Right lung (tissue), 5 donors: ENCODE data around the gene KCNN1. TPM values are rescaled to one million over a fixed set of nuclear protein-coding genes. Genes with fewer than 3 reads are reported as not detected.
A peak's percentile ranks its signal among the peaks of the same experiment; 100 is the strongest.

ENCODE experiments used
- DNase-seq, 2 donors: peaks; one replicate each; pipeline ENCODE4 v3.0.0-alpha.2; 2013
- polyA plus RNA-seq, 5 donors: library from polyadenylated mRNA; unstranded; fragments of 120-200 nt; gene quantifications; one replicate each; pipeline versions ENCODE4 v1.2.1 to v1.2.3, GENCODE V29; 2013; ENCODE audit warnings: inconsistent platforms in 1 of 5, low replicate concordance in 1 of 5; ENCODE audit not compliant: insufficient read length in 5 of 5, insufficient read depth in 1 of 5

Gene KCNN1
- polyA plus RNA-seq, 5 donors = 1.5 to 2.7 (median 1.8) TPM

DNA sequence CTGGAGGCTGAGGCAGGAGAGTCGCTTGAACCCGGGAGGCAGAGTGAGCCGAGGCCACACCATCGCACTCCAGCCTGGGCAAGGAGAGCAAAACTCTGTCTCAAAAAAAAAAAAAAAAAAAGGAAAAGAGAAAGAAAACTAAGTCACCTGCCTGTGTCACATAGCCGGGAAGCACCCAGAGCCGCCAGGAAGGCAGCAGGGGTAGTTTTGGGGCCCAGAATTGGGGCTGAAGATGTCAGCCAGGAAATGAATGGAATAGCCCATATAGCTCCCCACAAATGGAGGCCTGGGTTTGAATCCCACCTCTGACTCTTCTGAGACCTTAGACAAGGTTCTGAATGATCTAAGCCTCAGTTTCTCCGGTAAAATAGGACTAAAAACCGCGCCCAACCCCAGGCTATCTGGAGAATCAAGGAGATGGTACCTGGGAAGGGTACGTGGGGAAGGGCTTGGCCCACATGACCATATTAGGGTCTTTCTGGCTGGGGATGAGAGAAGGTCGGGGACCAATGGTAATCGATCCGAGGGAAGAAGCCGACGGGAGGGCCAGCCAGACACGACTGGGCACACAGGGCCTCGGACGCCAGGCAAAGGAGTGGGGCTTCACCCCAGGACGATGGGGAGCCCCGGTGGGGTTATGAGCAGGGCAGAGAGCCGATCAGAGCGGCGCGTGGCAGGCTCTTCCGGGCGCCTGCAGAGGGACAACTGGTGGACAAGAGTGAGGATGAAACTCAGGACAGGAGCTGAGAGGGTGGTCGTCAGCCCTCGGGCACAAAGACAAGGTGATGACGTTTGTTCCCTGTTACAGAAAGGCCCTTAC lies 19.7 kb upstream of the KCNN1 start:
- DNase-seq = no peak

DNA sequence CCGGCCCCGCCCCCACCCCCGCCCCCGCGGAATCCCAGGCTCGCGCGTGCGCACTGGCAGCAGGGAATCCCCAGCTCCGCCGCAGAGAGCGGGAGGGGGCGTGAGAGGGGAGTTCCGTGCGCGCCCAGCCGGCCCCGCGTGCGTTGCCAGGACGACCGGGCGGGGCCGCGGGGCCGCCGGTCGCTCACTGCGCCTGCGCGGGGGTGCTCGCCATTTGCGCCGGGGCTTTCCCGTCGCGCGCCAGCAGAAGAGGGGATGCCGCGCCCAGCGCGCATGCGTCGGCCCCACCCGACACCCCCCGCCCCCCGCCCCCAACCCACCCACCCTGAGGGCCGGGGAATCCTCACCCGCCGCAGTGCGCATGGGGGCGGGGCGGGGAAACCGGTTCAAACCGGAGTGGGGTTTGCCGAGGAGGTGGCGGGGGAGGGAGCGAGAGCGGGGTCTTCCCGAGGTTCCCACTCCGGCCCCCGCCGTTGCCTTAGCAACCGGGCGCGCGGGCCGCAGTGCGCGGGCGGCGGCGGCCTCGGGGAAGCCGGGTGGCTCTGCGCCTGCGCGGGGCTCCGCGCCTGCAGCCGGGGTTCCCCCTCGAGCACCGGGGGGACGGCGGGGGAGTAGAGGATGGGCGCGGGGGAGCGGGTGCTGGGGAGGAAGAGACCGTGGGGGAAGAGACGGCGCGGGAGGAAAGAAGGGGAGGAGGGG lies 18.9 kb upstream of the KCNN1 start:
- DNase-seq = peak; percentile 95 to 96

DNA sequence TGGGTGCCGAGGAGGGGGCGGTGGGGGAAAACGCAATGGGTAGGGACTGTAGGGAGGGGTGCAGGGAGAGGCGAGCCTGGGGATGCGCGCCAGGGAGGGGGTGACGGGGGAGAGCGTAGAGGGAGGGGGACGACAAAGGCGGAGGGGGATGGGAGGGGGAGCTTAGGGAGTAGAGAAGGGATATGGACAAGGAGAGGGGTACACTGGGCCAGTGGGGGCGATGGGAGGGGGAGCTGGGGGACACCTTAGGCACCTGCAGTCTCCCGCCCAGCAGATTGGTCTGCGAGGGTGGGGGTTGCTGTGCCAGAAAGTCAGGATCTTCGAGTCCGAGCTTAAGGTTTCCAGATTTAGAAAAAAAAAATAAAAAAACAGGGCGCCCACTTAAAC lies 18.4 kb upstream of the KCNN1 start:
- no peak for DNase-seq

DNA sequence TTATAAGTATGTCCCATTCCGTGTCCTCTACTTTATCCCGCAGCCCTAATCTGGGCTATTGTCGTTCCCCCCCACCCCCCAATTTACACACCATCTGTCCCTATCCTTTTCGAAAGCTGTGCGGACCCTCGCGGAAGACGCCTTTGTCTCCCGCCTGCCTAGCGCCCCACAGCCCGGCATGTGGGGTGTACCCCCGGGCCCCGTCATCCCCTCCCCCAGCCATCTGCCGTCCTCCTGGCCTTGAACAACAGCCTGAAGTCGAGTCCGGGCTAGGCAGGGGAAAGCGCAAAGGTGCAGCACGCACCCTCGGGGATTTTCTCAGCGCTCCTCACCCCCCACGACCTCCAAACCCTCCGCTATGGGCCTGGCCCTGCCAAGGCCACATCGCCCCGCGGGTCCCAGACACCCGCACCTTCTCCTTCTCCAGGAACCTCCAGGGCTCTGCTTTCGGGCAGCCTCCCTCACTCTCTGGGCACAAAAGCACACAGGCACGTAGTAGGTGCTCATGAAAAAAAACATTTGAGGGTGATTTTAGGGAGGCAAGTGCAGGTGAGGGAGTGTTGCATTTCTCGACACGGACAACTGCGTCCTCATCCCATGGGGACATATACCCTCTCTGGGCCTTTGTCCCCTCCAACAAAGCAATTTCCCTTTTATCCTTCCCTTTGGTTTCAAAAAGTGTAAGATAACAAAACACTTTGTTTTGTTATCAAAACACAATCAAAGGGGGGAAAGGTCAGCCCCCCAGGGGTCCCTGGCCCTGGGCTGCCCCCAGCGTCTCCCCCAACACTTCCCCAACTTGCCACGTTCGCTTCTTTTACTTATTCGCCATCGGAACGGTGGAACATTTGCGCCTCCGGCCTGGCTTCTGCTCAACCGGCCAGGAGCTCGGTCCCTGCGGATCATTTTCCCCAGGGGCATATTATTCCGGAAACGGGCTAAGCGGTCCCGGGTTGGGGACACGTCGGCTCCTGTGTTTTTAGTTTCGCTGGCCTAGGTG lies 17.7 kb upstream of the KCNN1 start:
- no peak for DNase-seq

DNA sequence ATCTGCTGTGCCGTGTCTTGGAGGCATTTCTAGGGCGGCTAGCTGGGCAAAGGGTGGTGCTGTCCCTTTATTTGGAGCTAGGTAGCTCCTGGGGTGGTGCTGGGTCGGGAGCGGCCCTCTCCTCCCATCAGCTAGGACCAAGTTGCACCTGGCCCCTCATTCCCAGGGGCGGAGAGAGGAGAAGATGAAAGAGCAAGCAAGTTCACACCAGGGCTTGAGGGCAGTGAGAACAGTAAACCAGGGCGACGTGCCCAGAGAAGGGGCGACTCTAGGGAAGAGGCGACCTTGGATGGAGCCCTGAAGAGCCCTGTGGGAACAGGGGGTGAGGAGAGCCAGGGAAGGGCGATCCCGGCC lies 17.0 kb upstream of the KCNN1 start:
- DNase-seq = no peak

DNA sequence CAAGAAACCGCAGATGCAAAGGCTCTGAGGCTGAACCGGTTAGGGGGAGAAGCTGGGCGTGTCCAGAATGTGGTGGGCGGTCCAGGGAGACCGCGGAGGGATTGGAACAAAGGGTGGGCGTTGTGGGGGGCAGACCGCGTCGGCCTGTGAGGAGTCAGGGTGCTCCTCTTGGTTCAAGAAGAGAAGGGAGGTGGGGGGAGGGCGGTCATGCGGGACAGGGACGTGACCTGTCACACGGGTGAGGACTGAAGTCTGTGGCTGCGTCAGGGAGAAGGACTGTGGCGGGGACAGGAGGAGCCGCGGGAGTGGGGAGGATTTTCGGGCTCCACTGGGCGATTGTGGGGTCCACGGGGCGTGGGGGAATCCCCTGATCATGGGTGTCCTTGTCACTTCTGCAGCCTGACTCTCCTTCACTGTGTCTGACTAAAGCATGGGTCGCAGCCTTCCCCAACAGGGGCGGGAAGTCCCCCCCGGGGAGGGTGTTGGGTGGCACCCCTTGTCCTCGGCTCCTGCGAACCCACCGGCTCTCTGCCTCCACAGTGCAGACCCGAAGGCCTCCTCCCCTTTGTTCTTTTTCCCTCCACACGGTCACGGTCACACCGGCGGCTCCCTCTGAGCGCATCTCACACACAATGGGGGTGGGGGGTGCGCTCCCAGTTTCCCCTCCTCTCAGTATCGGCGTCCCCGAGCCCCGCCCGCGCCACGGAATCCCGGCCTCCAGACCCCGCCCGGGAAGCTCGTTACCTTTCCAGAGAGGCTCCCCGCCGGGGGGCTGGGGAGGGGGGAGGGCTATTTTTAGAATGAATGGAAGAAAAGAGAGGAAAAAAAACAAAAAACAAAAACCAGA lies 16.4 kb upstream of the KCNN1 start:
- no peak for DNase-seq

DNA sequence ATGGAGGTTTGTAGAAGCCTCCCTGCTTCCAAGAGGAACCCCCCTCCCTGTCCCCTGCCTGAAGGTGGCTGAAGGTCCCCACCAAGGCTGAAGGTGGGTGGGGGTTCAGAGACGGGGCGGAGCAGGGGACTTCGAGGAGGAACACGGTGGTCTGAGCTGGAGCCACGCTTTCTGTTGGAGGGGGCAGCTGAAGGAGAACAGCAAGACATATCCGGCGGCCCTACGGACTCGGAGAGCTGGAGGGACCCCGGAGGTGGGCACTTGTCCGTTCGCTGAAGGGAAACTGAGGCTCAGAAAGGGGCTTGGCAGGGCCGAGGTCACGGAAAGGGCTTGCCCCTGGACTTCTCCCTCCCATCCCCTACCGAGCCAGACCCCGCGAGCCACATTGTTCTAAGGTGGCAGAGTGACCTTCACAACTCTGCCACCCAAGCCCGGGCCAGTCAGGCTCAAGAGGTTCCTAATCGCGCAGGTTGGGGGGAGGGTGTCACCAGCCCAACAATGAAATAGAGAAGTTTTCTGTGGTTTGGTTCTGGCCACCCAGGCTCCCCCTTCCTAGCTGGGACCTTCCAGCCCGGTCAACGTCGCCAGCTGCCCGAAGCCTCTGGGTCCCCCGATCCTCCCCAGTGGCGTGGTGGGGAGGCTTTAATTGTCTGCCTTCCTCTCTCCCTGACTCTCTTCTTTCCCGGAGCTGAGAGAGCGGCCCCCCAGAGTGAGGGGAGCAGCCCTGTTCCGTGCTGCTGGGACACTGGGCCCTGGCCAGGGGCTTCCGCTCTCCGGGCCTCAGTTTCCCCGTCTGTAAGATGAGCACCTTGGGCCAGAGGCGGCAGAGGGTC lies 15.5 kb upstream of the KCNN1 start:
- DNase-seq = no peak

DNA sequence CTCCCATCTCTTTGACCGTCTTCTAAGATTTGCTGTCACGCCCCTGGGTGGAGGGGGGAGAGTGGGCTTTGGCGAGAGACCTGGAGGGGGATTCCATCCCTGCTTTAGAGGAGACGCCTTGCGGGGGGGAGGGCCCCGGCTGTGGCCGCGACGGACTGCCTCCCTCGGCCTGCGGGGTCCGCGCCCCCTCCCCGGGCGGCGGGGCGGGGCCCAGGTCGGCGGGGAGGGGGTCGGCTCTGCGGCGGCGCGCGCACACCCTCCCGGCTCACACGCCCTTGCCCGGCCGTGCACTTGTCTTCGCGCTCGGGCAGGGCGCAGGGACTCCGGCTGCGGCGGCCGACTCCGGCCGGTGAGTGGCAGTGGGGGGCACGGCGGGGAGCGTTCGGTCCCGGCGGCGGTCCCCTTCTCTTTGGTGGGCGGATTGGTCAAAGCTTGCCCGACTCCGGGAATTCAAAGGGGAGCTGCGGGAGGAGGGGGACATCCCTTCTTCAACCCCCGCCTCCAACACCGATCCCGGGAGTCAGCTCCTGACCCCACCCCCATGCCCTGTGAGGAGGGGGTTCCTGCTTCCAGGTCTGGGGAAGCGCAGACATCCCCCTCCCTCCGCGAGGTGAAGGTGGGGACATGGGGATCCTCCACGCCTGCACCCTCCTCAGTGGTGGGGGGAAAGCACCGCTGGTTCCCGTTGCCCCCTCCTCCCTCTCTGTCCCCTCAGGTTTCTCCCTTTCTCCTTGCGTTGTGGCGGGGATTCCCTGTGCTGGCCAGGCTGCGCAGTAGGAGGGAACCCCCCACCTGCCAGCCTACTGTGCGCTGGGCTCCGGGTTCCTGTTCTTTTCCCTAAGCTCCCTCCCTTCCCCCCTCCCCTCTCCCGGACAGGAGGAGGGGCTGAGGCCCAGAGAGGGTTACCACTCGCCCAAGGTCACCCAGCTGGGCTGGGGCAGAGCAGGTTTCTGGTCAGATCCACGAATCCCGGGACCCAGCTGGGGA lies 14.6 kb upstream of the KCNN1 start:
- DNase-seq = no peak

DNA sequence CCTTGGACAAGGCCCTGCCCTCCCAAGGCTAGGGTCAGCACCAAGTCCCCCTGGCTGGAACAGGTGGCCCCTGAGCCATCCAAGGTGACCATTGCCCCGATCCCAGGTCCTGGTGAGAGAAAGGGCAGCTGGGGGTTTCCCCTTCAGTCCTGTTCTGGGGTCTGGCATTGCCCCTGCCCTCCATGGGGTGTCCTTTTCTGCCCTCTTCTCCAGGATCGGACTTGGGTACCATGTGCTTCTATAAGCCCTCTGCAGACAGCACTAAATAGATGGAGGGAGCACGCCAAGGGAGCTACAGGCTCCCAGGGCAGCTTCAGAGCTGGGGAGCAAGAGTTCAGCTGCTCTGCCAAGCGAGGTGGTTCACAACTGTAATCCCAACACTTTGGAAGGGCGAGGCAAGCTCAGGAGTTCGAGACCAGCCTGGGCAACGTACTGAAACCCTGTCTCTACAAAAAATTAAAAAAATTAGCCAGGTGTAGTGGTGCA lies 13.5 kb upstream of the KCNN1 start:
- no peak for DNase-seq

DNA sequence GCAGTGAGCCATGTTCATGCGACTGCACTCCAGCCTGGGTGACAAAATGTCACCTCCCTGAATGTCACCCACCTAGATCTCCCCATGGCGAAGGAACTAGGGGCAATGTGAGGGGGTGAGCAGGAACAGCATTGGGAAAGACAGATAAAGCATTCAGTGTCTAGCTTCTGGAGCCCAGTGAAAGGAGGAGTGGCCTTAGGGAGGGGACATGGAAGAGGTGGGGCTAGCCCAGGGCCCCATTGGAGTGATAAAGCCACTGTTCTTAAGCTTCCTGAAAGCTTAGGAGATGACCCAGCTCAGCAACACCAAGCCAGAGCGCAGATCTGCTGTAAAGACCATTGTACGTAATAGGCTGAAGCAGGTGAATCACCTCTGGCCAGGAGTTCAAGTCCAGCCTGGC lies 13.0 kb upstream of the KCNN1 start:
- DNase-seq = no peak

DNA sequence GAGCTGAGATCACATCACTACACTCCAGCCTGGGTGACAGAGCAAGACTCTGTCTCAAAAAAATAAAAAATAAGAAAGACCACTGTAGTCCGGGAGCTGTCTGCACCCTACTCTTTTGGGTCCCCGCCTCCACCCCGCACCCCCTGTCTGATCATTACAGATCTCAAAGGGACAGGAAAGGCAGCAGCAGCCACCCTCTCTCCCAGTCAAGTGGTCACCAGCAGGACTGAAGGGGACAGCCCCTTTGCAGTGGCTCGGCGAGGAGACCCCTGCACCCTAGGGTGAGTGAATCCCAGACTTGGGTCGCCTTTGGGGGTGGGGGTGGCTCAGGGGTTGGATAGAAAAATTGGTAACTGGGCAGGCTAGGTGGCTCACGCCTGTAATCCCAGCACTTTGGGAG lies 12.5 kb upstream of the KCNN1 start:
- no peak for DNase-seq

DNA sequence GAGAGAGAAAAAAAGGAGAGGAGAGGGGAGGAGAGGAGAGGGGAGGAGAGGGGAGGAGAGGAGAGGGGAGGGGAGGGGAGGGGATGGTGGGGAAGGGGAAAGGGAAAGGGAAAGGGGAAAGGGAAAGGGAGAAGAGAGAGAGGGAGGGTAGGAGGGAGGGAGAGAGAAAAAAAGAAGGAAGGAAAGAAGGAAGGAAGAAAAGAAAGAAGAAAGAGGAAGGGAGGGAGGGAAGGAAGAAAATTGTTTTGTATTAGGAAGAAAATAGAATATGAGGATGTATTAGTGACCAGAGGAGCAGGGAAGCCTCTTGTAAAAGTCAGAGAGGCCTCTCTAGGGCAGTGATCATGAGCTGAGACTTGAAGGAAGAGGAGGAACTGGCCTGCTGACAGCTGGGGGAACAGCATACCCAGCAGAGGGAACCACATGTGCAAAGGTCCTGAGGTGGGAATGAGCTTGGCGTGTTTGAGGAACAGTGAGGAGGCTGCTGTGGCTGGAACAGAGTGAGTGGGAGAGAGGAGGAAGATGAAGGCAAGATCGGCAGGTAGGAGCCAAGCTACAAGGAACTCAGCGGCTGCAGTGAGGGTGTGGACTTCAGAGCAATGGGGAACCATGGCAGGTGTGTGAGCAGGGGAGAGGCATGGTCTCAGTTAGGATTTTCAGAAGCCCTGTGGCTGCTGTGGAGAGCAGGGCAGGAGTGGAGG lies 9.6 kb upstream of the KCNN1 start:
- DNase-seq = no peak

DNA sequence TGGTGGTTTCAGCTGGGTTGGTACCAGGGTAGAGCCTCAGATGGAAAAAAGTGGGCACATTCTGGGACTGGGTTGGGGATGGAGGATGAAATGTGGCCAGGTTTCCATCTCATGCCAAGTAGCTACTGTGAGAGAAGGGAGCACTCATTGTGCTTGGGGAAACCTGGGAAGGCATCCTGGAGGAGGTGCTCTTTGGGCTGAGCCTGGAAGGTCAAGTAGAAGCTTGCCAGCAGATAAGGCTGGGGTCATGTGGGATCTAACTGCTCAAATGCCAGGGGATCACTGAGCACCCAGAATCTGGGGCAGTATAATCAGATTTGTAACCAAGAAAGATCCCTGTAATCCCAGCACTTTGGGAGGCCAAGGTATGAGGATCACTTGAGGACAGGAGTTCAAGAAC lies 9.0 kb upstream of the KCNN1 start:
- DNase-seq = no peak

DNA sequence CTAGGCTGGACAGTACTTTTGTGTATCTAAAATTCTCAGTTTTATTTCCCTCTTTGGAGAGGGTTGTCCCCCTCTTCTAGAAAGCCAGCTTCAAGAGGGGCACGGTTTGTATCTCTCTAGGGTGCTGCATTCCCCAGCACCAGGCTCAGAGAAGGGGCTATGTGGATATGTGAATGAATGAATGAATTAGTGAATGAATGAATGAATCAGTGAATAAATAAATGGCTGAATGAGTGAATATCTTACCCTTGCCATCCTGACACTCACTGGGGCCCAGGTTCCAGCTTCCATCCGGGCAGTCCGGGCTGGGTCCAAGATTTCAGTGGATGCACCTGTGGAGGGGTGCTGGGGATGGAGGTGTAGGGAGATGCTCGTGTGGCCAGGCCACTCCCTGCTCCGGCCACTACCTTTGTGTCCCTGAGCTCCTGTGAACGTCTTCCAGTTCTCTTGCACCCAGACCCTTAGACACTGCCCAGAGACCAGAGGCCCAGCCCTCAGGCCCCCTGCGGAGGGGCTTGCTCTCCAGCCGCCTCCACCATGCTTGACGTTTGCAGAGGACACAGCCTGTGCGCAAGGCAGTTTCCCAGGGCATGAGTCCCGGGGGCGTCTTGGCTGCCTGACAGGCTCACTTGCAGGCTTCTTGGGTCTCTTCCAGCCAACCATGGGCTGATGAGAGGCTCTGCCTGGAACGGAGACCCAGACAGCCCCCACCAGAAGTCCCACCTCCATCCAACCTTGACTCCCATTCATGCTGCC lies 2.8 kb upstream of the KCNN1 start:
- no peak for DNase-seq

DNA sequence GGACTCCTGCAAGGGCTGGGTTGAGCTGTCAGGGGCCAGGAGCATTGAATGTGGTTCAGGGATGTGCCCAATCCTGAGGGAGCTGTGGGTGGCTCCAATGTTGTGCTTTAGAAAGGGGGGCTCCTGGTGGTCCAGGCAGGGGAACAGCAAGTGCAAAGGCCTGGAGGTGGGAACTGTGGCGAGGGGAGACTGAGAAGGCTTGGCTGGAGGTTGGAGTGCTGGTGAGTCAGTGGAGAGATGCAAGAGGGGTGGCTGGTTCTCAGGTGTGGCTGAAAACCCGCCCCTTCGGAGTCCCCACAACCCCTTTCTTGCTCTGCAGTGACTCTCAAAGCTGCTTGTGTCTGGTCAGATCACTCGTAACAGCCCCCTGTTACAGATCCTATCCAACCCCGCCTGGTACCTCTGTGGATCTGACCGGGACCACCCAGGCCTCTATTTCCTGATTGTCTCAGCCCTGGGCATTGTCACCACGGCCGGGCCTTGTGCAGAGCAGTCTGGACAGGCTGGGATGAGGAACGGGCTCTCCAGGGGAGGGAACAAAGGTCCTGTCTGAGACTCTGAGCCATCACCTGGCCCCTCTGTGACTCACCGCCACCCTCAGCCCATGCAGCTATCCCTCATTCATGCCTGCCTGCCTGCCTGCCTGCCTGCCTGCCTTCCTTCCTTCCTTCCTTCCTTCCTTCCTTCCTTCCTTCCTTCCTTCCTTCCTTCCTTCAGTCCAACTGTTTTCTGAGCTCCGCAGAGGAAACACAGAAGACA lies 1.4 kb upstream of the KCNN1 start:
- DNase-seq = no peak

DNA sequence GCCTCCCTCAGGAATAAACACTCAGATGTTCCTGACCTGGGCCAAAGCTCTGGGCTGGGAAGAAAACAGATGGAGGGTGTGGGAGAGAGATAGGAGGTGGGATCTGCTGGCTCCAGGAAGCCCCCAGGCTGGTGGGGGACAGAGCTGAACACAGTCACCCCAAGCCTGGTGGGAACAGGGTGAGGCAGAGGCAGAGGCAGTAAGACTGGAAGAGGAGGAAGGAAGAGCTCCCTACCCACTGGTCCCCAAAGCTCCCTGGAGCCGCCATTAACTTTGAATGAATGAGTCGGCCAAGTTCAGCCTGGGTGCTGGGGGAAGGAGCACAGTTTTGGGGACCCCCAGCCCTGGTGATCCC lies 801 bp upstream of the KCNN1 start:
- DNase-seq = no peak
